ENCODE data around the gene RPL37.

- TF ChIP-seq CTCF (IDR thresholded peaks at IDR 0.05) (no peak), POLR2A (IDR thresholded peaks at IDR 0.05) (no peak), EP300 (IDR thresholded peaks at IDR 0.05) (no peak), POLR2AphosphoS5 (IDR thresholded peaks at IDR 0.05) (no peak)
Observed at GRCh38 chr5:40776658-40776977, 58.4 kb downstream of the RPL37 start.
